ENCODE measurements around the gene MN1.
"Not testable (repeated sequence)": the region's sequence is repeated elsewhere in the genome, so short reads cannot be mapped to it uniquely, and the experiment has no call there.

The MN1 gene

DNA sequence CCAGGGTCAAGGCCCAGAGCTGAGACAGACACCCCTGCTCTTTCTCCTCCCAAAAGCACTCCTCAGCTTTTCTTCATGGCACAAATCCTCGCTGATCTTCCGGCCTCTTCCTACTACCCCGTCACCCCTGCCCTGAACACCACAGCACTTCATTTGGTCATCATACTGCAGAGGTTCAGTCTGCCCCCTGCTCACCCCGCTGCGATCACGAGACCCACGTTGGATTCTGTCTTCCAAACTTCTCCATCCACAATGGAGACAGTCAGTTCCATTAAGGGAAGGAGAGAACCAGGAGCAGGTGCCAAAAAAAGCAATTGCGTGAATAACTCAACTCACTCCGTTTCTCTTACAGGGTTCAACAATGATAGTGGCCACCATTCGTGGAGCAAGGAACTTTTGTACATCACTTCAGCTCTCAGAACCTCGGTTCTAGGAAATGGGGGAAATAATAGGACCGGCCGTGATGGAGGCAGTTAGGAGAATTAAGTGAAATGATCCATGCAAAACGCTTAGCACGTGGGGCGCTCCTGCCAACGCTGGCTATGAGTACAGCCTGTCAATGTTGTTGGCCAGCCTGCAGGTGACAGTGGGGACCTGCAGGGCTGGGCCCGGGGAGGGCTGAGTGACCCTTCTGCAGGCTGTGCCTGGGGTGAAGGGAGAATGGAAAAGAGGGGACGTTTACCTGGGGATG is 45.9 kb downstream of the MN1 start:
- DNase-seq: no peak

DNA sequence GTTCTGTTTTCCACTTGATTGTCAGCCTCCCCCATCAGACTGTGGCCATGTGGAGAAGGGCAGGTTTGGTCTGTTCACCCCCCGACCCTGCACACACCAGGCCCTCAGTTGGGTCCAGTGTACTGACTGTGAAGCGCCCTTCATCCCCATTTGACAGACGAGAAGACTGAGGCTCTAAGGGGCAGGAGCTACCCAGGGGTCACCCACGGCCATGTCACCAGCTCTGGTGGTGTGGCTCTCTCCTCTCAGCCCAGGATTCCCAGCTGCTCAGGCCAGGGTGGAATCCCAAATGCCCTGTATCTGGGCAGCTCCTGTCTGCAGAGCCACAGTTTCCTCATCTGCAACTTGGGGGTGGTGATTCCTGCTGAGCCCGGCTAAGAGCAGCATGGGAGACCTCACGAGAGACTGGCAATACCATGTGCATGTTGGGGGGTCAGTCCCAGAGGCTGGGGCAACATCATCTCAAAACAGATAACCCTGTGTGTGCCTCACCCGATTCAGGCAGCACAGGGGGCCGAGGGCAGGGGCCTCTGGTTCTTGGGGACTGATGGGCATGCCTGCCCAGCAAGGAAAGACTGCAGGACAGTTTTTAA is 46.6 kb downstream of the MN1 start:
- DNase-seq: no peak

DNA sequence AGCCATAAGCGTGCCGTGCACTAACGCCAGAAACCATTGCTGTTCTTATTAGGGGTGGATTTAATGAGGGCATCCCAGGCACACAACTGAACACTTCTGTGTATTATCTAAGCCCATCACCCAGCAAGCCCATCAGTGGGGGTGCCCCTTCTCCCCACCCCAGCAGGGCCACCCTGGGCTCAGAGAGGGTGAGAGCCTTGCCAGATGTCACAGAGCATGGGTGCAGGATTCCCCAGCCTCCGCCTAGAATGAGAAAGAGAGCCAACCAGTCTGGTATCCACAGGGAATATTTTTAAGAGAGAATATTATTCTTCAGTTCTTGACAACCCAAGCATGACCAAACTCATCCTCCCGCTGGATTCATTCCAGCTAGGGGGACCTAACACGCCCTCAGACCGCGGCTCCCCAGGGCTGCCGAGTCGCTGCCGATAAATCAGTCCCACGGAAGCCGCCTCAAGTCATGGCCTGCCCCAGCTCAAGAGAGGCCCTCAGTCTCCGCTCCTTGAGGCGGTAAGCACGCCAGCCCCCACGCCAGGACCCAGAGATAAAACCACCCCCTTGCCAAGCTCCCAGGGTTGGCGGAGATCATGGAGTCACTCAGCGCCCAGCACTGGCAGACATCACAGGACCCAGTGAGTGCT is 47.2 kb downstream of the MN1 start:
- no peak for DNase-seq

DNA sequence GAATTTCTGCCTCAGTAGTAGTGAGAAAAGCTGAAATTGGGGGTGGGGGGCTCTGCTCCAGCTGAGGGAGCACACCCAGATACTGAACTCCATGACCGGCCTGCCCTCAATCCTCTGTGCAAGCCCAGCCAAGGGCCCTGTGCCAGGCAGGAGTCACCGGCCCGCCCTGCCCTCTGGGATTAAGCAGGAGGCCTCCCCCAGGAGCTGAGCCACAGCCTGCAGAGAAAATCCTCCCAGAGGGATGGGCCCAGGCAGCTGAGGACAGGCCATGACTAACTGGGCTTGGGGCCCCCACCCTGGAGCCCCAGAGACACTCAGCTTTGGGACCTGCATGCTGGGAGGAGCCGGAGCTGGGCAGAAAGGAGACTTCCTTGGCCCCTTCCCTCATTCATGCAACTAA is 48.8 kb downstream of the MN1 start:
- DNase-seq: no peak

DNA sequence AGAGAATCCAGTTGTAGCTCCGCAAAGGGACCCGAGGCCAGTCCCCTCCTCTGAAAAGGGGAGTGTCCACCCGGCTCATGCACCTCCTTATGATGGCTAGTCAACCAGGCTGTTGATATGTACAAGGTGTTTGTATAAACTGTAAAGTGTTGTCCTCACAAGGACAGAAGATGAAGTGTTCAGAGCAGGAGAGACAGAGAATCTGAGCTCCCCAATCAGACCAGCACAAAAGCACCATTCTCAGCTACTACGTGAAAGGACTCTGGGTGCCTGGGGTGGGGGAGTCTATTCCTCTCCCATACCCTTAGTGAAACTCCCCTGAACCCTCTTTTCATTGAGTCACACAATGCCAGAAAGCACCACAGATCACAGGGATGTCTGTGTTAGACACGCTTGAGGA is 49.4 kb downstream of the MN1 start:
- DNase-seq: no peak

DNA sequence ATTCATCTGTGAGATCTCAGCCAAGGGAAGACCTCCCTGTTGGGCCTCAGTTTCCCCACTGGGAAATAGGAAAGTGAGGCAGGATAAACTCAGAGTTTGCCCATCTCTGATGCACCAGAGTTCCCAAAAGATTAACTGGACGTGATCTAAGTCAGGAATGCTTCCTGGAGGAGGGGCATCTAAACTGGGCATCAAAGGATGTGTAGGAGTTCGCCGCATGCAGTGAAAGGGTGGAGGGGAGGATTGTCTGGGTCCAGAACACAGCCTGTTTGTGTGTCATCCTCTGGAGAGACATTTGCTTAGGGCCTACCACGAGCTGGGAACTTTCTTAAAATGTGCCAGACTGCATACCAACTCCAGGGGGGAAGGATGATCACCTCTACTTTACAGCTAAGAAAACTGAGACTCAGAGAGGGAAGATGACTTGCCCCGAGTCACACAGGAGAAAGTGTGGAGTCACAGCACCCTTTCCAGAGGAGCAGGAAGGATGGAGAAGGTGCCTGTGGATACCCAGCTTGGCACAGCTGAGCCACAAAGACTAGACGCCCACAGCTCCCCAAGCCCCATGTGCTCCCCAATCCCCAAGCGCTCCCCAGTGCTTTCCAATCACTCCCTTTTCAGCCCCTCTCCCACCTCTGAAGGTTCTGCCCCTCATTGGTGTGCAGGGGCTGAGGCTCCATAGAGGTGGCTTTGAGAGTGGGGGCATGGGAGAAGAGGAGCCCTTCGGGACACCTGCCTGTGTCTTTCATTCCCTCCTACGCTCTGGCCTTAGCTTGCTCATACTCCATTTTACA is 50.1 kb downstream of the MN1 start:
- DNase-seq: no peak

DNA sequence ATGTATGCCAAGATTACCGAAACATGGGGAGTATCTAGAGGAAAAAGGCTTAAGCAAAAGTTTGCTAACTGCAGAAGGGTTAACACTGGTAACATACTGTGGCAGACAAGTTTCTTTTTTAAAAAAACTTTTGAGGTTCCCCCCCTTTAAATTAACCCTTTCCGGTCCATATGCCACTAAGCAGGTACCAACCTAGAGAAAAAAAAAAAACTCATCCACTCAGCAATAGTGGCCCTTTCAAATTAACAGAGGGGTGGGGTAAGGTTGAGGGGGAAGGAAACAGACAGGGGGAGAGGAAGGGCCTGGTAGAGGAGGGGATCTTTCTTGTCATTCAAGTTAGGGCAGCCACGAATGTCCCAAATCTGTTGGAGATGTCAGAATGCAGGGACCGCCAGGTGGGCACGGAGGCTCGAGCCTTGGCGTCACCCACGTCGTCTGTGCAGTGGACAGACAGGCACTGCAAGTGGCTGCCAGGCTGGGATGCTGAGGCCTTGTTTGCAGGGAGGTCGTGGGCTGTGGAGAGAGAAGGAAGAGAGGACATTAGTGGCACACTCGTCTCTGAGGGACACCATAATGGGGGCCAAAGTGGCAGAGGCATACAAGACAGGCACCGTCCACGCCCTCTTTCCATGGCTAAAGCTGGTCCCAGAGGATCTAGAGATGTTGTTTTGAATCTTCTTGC is 50.8 kb downstream of the MN1 start:
- no peak for DNase-seq

DNA sequence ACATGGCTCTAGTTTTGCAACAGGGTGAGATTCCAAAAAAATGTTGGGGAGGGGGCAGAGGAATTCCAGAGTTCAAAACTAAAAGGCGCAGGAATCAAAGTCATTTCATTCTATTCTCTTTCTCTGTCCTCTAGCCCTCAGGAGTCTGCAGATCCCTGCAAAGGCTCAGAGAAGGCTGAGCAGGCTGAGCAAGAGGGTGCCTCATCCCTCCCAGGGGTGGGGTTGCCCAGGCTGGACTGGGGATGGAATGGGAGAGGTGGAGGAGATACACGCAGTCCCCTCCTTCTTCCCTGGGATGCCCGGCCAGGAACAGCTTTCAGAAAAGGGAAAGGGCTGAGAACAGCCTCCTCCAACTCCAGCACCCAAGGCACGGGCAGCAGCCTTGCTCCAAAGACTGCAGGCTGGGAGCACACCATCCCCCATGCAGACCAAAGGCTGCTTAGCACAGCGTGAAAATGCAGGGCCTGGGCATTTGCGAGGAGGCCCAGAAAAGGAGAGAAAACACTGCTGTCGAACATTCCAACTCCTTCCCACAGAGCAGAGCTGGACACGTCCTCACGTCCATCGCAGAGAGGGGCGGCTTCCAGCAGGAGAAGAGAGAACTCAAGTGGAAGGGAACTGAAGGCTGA is 51.8 kb downstream of the MN1 start:
- DNase-seq: no peak

DNA sequence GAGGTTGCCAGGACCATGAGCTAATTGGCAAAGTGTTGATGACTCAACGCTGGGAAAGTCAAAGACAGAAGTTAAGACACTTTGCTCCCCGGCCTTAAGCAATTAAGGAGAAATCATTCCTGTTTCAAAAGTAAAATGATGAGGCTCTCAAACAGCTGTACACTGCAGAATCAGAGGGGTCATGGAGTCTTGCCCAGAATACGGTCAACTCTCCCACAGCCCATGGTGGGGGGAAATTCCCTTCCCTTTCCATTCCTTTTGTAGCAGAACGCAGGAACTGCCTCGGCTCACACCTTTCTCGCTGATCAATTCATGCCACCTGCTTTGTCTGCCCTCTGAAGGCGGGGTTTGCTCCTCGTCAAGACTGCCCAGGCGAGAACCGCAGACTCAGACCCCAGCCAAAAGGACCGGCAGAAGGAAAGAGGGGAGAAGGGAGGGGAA is 52.8 kb downstream of the MN1 start:
- DNase-seq: no peak

DNA sequence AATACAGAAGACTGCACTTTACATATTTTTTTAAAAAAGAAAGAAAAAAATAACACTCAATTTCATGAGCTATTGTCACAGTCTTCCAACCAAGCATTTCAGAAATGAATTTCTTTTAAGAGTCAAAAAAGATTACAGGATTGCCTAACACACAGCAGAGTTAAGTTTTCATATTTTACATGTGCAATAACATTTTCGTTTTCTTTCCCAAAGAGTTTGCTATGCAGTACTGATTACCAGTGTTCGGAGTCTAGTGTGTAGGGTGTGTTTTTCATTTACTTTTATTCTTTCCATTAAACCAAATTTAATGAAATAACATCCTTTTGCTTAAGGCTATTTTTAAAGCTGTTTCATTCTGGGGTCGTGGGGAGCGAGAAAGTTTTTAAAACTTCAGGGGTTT is 53.2 kb downstream of the MN1 start:
- DNase-seq: no peak

DNA sequence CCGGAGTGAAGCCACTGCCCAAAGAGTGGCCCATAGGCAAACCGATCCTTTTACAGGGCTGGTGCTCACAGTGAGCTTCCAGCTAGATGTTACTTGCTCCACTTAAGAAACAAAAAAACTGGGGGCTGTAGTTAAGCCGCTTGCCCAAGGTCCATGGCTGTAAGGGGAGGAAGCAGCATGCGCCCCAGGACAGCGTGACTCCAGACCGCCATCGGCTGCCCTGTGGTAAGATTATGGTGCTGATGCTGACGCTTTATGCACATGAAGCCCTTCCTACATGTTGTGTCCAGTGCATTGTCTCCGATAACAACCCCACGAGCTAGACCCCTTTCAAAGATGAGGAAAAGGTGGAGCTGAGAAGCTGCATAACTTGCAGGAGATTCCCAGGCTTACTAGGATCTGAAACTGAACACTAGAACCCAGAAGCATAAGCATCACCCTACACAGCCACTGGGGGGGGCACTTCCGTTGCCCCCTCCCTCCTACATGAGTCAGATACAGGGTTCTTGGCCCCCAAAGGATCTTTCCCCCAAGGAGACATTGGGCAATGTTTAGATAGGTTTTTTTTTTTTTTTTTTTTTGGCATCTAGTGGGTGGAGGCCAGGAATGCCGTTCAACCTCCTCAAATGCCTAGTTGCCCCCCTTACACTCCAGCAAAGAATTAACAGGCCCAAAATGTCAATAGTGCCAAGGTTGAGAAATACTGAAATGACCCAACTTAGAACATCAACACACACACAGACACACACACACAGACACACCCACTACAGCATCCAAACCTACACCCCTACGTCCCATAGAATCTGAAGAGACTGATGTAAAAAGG is 53.9 kb downstream of the MN1 start:
- no peak for DNase-seq

DNA sequence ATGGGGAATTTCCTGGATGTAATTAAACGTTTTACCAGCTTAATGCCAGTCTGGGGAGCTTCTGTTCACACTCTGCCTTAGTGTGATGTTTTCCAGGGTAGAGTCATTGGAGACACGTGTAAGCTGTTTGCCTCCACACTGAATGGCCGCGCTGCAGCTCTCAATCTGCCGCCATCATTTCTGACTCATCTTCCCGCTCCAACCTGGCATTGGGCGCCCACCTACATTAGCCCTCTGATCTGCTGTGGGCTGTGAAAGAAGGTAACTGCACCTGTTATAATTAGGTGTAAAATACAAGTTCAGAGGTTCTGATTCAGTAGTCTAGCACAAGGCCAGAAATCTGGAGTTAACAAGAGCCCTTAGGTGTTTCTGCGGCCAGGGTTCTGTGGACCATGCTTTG is 54.6 kb downstream of the MN1 start:
- DNase-seq: no peak

DNA sequence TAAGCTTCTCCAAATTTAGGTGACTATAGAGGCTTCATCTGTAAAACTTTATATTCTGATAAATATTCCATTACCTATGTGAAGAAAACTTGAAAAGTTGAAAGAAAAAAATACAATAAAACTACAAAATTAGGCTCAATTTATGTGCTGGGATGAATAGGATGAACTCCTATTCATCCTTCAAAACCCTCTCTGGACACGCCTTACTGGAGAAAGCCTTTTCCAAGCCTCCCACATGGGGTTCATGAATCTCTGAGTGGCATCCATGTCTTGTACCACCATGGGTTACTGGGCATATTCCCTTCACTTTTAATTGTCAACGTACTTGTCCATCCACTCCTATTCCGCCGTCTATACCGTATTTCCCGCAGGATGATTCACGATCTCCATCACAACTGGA is 55.7 kb downstream of the MN1 start:
- no peak for DNase-seq

DNA sequence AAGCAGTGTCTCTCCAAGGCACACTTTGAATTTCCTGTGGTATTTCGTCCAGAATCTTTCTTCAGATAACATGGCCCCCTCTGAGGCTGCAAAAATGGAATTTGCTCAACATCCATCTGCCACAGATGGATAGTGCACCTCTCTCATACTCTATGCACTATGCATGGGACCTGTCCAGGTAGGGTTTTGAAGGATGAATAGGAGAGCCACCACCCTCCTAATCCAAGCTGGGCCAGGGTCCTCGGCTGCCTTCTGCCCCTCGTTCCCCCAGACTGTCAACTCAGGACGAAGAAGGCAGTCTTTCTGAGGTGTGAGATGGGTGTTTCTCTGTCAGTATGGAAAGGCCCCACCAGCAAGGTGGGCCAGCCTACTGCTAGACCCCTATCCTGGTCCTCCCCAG is 56.4 kb downstream of the MN1 start:
- no peak for DNase-seq

DNA sequence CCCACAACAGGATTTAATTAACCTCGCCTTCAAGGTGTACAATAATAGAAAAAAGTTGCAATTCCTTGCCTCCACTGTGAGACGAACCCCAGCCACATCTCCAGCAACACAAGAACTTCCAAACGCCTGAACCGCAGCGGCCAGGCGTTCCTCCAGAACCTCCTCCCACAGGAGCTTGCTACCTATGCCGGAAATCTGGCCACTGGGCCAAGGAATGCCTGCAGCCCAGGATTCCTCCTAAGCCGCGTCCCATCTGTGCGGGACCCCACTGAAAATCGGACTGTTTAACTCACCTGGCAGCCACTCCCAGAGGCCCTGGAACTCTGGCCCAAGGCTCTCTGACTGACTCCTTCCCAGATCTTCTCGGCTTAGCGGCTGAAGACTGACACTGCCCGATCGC is 57.5 kb downstream of the MN1 start:
- DNase-seq: not testable (repeated sequence)

DNA sequence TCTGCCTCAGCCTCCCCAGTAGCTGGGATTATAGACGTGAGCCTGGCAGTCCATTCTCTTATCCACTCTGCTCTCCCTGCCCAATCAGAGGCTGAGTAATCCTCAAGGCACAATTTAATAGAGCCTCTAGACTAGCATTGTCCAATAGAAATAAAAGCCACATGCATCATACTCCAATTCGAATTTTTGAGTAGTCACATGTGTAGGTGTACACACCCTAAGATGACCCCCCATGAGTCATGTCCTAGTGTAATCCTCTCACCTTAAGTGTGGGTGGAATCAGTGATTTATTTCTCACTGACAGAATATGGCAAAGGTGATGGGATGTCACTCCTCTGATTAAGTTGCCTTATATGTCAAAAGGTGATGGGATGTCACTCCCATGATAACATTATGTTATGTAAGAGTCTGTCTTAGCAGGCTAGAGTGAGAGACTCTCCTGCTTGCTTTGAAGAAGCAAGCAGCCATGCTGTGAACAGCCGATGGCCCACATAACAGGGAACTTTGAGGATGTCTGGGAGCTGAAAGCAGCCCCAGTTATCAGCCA is 61.3 kb downstream of the MN1 start:
- DNase-seq: no peak

DNA sequence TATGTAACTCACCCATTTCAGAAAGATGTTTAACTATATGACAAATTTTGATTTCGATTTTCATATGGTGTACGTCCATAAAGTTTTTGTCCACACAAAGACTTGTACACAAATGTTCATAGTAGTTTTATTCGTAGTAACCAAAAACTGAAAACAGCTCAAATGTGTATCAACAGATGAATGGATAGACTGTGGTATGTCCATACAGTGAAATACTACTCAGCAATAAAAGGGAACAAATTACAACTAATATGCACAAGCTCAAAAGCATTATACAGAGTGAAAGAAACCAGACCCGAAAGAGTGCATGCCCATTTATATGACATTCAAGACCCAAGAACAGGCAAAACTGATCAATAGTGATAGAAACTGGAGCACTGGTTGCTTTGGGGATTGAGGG is 64.0 kb downstream of the MN1 start:
- DNase-seq: no peak

DNA sequence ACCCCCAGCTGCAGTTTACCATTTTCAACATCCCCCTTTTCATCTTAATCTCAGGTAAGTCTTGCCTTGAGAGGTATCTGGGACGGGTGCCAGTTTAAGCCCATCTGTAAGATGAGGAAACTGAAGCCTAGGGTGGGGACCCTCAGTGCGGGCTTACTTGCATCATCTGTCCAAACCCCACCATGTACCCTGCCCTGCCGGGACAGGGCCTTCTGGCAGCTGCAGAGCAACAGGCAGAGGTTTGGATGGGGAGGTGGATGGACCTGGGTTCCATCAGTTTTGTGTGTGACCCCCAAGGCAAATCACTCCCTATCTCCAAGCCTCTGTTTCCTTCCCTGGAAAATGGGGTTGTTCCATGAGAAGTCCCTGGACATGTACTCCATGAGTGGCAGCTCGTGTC is 67.5 kb downstream of the MN1 start:
- DNase-seq: no peak

DNA sequence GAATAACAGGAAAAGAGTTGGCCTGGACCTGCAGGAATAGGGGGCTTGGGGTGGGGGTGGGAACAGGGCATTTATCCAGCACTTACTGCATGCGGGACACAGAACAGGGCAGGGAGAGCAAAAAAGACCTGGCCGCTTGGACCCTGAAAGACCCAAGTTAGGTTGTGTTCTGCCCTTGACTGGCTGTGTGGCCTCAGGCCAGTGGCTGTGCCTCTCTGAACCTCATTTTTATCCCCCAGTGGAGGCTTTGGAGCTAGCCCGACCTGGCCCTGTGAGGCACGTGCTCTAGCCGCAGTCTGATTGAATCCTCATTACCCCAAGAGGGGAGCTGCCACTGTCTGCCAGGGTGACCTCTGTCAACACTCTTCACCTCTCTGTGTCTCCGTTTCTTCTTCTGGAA is 68.7 kb downstream of the MN1 start:
- no peak for DNase-seq

DNA sequence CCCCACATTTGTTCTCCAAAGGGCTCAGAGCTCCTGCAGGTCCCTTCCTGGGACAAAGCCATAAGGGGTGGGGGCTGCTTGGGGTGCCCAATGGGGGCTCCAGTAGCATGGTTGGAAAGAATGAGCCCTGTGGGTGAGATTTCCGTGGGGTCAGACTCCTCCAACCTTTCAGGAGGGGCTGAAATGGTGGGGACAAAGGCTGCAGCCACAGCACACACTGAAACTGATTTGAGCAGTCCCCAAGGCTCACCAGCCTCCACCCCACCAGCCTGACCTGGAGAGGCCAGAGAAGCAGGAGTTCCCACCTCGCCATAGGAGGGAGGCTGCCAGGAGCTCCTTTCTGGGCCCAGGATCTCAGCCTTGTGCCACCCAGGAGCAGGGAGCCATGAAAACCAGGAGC is 69.2 kb downstream of the MN1 start:
- no peak for DNase-seq

DNA sequence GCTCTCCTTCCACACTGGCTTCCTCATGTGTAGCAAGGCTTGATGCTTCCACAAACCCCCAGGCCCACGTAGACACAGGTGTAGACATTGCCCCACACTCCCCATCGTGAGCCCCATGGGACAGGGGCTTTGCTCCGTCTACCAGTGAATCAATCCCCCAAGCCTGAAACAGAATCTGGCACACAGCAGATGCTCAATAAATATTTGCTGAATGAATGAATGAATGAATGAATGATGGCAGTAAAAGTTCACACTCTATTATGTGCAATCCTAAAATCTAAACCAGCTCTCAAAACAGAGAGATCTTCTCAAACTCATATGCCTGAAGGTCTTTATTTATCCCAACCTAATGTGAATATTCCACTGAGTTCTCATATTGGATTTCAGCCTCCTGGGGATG is 69.9 kb downstream of the MN1 start:
- no peak for DNase-seq

Data from CD4-positive, alpha-beta T cell treated with Interferon alpha-2 for 1 hour (primary cell).